Stimulated activated CD4-positive, alpha-beta T cell treated with anti-CD3 and anti-CD28 coated beads, Interleukin-1b, Interleukin-23, amount 100 ng/mL, for 4 hours (primary cell): Measurements from ENCODE around the gene DGKA.
"Not testable (repeated sequence)": the region's sequence is repeated elsewhere in the genome, so short reads cannot be mapped to it uniquely, and the experiment has no call there.

Experiments used
- DNase-seq, 2 donors: peaks; one replicate each; pipeline ENCODE4 v3.0.0-alpha.2; 2020; ENCODE audit warnings: low read depth in 2 of 2

DGKA gene

GRCh38 chr12:55966408-55967281, 35.7 kb downstream of the DGKA start, which contains the start of gene CDK2:
Gene CDK2 (plus strand): TSS chr12:55966830. CDS start chr12:55967009, 179 bp downstream.
- peak; percentile 84 to 91 for DNase-seq

GRCh38 chr12:55969356-55969755, 38.4 kb downstream of the DGKA start:
- DNase-seq: no peak

GRCh38 chr12:55970775-55971174, 39.8 kb downstream of the DGKA start:
- DNase-seq: no peak

DNA sequence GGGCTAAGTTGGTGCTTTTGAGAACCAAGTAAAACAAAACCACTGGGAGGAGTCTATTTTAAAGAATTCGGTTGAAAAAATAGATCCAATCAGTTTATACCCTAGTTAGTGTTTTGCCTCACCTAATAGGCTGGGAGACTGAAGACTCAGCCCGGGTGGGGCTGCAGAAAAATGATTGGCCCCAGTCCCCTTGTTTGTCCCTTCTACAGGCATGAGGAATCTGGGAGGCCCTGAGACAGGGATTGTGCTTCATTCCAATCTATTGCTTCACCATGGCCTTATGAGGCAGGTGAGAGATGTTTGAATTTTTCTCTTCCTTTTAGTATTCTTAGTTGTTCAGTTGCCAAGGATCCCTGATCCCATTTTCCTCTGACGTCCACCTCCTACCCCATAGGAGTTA, 41.1 kb downstream of the DGKA start:
- no peak for DNase-seq

DNA sequence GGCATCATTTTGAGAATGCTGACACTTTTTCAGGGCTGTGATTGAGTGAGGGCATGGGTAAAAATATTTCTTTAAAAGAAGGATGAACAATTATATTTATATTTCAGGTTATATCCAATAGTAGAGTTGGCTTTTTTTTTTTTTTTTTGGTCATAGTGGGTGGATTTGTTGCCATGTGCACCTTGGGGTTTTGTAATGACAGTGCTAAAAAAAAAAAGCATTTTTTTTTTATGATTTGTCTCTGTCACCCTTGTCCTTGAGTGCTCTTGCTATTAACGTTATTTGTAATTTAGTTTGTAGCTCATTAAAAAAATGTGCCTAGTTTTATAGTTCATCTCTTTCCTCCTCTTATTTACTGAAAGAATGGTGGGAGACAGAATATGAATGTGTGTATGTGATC, 41.5 kb downstream of the DGKA start:
- DNase-seq: no peak

DNA sequence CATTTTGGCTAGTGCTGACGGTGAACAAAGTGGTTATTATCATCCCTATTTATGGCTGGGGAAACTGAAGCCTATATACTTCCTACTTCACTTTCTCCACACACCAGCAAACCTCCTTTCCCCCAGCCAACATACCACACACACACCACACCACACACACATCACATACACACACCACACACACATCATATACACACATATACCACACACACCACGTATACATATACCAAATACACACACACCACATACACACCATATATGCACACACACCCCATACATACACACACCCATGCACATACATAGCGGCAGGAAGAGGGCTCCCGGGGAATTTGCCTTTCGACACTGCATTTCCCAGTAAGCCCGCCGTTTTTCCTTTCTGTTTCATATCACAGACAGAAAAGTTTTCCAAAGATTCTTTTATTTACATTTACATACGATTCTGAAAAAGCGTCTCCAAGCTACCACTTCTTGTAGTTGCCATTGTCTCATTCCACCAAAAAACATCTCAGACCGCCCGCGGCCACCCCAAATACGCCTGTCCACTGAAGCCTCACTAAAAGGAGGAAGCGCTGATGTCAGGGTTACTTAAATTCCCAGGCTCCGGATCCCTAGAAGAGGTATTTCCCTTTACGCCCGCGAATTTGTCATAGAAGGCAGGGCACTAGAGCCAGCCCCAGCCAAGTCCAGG, 42.1 kb downstream of the DGKA start:
- DNase-seq: no peak

- DNase-seq: peak; percentile 87 to 93
Observed at GRCh38 chr12:55973599-55974307, 42.8 kb downstream of the DGKA start, which contains the start of gene RAB5B. Gene RAB5B (plus strand): TSS chr12:55974078. CDS start chr12:55986961, 12,883 bp downstream.

GRCh38 chr12:55974308-55974730, 43.4 kb downstream of the DGKA start:
- peak in 1 of 2 donors; percentile 10 for DNase-seq

DNA sequence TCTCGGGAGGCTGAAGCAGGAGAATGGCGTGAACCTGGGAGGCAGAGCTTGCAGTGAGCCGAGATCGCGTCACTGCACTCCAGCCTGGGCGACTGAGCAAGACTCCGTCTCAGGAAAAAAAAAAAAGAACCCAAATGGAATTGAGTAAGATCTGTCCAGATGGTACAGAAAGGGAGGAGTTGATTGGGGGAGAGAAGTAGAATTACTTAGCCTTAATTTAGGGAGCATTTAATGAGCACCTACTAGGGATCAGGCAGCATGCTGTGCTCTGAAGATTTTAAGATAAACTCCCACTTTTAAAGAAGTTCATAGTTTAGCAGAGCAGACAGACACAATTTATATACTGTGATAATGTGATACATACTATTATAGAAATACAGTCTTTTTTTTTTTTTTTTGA, 47.4 kb downstream of the DGKA start:
- no peak for DNase-seq

DNA sequence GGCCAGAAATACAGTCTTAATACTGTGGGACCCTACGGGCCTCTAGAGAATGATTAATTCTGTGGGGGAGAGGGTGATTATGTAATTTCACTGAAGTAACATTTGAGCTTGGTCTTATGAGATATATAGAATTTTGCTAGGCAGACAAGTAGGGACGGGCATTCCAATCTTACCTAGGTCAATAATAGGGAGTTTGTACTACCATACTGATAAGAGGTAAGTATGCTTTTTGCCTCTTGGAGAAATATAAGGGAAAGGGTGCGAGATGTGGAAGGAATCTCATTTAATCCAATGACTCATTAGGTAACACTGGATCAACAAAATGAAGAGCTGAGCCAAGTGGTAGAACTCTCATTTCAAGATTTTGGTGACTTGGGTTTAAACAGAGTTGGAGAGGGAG, 48.1 kb downstream of the DGKA start:
- no peak for DNase-seq

GRCh38 chr12:55981882-55982281, 50.9 kb downstream of the DGKA start:
- not testable (repeated sequence) for DNase-seq

- no peak for DNase-seq
Observed at GRCh38 chr12:55982319-55982936, 51.5 kb downstream of the DGKA start.

DNA sequence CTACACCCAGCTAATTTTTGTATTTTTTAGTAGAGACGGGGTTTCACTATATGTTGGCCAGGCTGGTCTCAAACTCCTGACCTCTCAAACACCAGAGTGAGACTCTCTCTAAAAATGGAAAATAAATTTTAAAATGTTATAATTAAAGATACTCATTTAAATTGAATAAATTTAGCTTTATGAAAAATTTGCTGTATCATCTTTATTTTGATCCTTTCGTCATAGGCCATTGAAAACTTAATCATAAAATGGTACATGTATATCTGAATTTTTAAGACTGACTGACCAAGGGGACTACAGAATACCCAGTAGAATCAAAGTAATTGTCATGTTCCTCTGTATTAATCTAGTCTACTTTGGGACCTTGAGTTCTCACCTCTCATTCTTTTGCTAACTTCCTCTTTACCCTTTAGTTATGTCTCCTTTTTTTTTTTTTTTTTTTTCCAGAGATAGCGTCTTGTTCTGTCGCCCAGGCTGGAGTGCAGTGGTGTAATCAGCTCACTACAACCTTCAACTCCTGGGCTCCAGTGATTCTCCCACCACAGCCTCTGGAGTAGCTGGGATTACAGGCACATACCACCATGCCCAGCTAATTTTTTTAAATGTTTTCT, 52.4 kb downstream of the DGKA start:
- no peak for DNase-seq

DNA sequence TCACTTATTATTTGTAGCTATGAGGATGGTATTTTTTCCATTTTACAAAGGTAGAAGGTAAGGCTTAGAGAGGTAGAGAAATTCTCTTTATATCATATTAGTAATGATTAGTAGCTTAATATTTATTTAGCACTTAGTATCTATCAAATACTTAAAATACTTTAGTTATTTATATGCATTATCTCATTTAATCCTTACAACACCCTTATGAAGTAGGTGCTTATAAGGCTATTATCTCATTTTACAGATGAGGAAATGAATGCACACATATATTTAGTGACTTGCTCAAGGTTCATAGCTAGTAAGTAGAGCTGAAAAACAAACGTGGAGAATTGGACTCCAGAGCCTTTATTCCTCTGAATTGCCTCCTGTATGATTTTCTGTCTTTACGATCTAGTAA, 53.9 kb downstream of the DGKA start:
- no peak for DNase-seq

GRCh38 chr12:55985341-55985740, 54.4 kb downstream of the DGKA start:
- no peak for DNase-seq

DNA sequence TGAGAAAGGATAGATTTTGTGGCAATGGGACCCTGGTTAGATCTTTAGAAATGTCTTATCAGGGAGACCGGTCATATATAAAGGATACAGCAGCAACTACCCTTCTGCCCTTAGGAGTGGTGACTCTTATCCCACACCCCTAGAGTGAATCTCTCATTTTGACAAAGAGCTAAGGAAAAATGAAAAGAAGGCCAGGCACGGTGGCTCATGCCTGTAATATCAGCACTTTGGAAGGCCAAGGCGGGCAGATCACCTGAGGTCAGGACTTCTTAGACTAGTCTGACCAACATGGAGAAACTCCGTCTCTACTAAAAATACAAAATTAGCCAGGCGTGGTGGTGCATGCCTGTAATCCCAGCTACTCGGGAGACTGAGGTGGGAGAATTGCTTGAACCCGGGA, 55.0 kb downstream of the DGKA start:
- not testable (repeated sequence) for DNase-seq

- no peak for DNase-seq
Observed at GRCh38 chr12:55991110-55991509, 60.1 kb downstream of the DGKA start.

DNA sequence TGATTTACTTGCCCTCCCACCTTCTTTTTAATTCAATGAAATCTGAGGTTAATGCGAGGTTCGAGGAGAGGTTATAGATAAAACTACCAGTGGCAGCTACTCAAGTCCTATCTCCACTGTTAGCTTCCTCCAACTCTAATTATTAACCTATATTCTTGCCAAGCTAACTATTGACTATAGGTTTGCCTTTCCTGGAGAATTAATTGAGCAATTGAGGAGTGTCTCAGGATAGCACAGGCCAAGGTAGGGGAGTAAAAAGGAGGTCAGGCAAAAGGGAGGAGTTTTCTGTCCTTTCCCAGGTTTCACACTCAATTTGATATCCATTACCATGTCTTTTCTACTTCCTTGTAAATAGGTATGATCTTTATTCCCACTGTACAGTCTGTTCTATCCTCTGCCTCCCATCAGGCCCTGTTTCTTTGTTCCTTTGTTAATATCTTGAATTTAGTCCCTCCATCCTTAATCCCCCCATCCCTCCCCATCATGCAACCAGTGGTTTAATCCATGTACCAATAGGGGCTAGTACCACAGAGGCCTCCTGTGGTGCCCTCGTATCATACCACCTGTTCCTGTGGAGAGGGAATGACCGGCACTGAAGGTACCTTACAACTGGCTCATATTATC, 62.4 kb downstream of the DGKA start:
- no peak for DNase-seq

DNA sequence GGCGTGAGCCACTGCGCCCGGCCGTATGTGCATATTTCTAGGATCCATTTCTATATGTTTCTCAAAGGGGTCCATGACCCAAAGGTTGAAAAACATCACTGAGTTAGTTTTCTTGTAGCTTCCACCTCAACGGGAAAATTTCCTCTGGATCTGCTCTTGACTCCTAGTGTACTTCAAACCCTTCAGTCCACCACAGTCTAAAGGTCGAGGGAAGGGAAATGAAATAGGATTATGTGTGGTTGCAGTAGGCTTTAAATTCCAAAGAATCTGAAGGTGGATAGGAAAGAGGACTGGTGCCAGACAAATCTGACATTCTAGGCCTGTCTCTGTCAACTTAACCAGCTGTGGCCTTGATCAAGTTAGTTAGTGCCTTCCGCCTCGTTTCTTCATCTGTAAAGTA, 64.4 kb downstream of the DGKA start:
- no peak for DNase-seq

- peak in 1 of 2 donors; percentile 68 for DNase-seq
Observed at GRCh38 chr12:55996201-55996714, 65.3 kb downstream of the DGKA start.
